Naive thymus-derived CD4-positive, alpha-beta T cell (primary cell): ENCODE results near the gene ATF7IP. TPM values are rescaled to one million over a fixed set of nuclear protein-coding genes. Genes with fewer than 3 reads are reported as not detected.

ENCODE experiments used
- ATAC-seq: fragments of 150-1000 bp; cut with Tn5 transposase; 2 replicates; pipeline ENCODE4 v1.10.0; 2021; ENCODE audit warnings: mild to moderate bottlenecking, moderate library complexity
- CTCF ChIA-PET: fragments of 350-600 bp; sonication (Branson Sonifier 250); formaldehyde crosslinking; loops from one replicate; lab custom pipeline; 2021; ENCODE audit warnings: antibody characterized with exemption; lab: Charles Lee
- POLR2A ChIA-PET: fragments of 350-600 bp; sonication (Branson Sonifier 250); formaldehyde crosslinking; loops from one replicate; lab custom pipeline; 2021; ENCODE audit warnings: antibody characterized with exemption, inconsistent platforms; lab: Charles Lee
- DNase-seq, 9 donors: peaks; one replicate each; pipeline versions ENCODE4 v3.0.0 to v3.0.0-alpha.2; 2020 to 2022; ENCODE audit warnings: mixed read lengths in 1 of 9
- H3K27ac ChIP-seq: one replicate; pipeline ENCODE4 v1.7.0; 2013; ENCODE audit warnings: mild to moderate bottlenecking, low read depth, low read length, moderate library complexity
- H3K27me3 ChIP-seq, 2 donors: one replicate each; pipeline ENCODE4 v1.7.0; 2013; ENCODE audit warnings: low read length in 2 of 2, mild to moderate bottlenecking in 2 of 2, moderate library complexity in 2 of 2; ENCODE audit not compliant: control insufficient read depth in 2 of 2, insufficient read depth in 2 of 2
- H3K36me3 ChIP-seq, 3 experiments: 1 replicate in 2 of 3; 2 replicates in 1 of 3; pipeline ENCODE4 v1.7.0; 2013; ENCODE audit warnings: low read length in 3 of 3, mild to moderate bottlenecking in 3 of 3, moderate library complexity in 1 of 3; ENCODE audit not compliant: insufficient read depth in 3 of 3, control insufficient read depth in 2 of 3
- H3K4me1 ChIP-seq, 2 donors: one replicate each; pipeline ENCODE4 v1.7.0; 2013; ENCODE audit warnings: low read length in 2 of 2, mild to moderate bottlenecking in 2 of 2, moderate library complexity in 1 of 2; ENCODE audit not compliant: control insufficient read depth in 2 of 2, insufficient read depth in 2 of 2
- H3K4me3 ChIP-seq: 2 replicates; pipeline ENCODE4 v1.7.0; 2013; ENCODE audit warnings: mild to moderate bottlenecking, low read length
- H3K9me3 ChIP-seq, 3 experiments: 1 replicate in 2 of 3; 2 replicates in 1 of 3; pipeline ENCODE4 v1.7.0; 2013; ENCODE audit warnings: low read length in 3 of 3; ENCODE audit not compliant: control insufficient read depth in 2 of 3
- H3K27ac Mint-ChIP-seq, 9 donors: one replicate each; pipeline ENCODE4 v1.8.0; 2020 to 2022; ENCODE audit warnings: mixed read lengths in 9 of 9, mild to moderate bottlenecking in 8 of 9, moderate library complexity in 5 of 9, inconsistent platforms in 2 of 9
- H3K27me3 Mint-ChIP-seq, 5 donors: one replicate each; pipeline ENCODE4 v1.8.0; 2021 to 2022; ENCODE audit warnings: mixed read lengths in 5 of 5, mild to moderate bottlenecking in 1 of 5
- H3K36me3 Mint-ChIP-seq, 5 donors: one replicate each; pipeline ENCODE4 v1.8.0; 2020 to 2022; ENCODE audit warnings: mixed read lengths in 5 of 5, mild to moderate bottlenecking in 3 of 5, inconsistent platforms in 1 of 5
- H3K4me1 Mint-ChIP-seq, 7 donors: one replicate each; pipeline ENCODE4 v1.8.0; 2020 to 2022; ENCODE audit warnings: mixed read lengths in 7 of 7, mild to moderate bottlenecking in 3 of 7, inconsistent platforms in 1 of 7
- H3K4me3 Mint-ChIP-seq, 10 donors: one replicate each; pipeline ENCODE4 v1.8.0; 2020 to 2022; ENCODE audit warnings: mild to moderate bottlenecking in 10 of 10, mixed read lengths in 10 of 10, moderate library complexity in 6 of 10, inconsistent platforms in 2 of 10
- H3K9me3 Mint-ChIP-seq, 11 donors: one replicate each; pipeline ENCODE4 v1.8.0; 2020 to 2022; ENCODE audit warnings: mixed read lengths in 11 of 11, mild to moderate bottlenecking in 4 of 11, inconsistent platforms in 1 of 11, moderate library complexity in 1 of 11
- intact Hi-C, 2 donors: fragments of 100-400 bp; cut with micrococcal nuclease; formaldehyde crosslinking; loops; one replicate each; pipeline ENCODE4 v1.15.1; 2023
- polyA plus RNA-seq, 2 donors: library from polyadenylated mRNA; unstranded; fragments of 300-500 nt; fragmentation: Illumina TruSeq; gene quantifications; one replicate each; pipeline ENCODE4 v1.2.3, GENCODE V29; 2021
- total RNA-seq, 6 experiments: library from RNA in 5 of 6; stranded (reverse) in 5 of 6; gene quantifications; 1 replicate in 5 of 6; 2 replicates in 1 of 6; pipeline ENCODE4 v1.2.3 and lab custom pipeline; 2021 to 2026

Gene ATF7IP
- total and polyA plus RNA-seq, 7 experiments from 2014 or later: 92.7 to 181 (median 134) TPM

GRCh38 chr12:14454098-14454907, 88.8 kb downstream of the ATF7IP start:
- no peak overlapping the region for H3K4me3 ChIP-seq
- peaks cover 0 to 20% (median 9%) of the 10 kb centered on the region in 11 donors for H3K9me3 Mint-ChIP-seq
- H3K27me3 Mint-ChIP-seq: no peaks in the 10 kb centered on the region
- H3K4me3 Mint-ChIP-seq: peak overlapping the region in 5 of 10 donors; percentile 1 to 32 (median 3)
- no peaks in the 10 kb centered on the region for H3K27me3 ChIP-seq
- H3K4me1 ChIP-seq: peaks cover 17 to 18% of the 10 kb centered on the region in 2 donors
- peaks cover 30 to 77% (median 71%) of the 10 kb centered on the region in 5 donors for H3K36me3 Mint-ChIP-seq
- H3K4me1 Mint-ChIP-seq: peaks cover 36 to 68% (median 65%) of the 10 kb centered on the region in 7 donors
- no peak overlapping the region for H3K27ac ChIP-seq
- ATAC-seq (peak; percentile 86), DNase-seq (peak in 7 of 9 donors; percentile 5 to 33 (median 25))
- POLR2A ChIA-PET: no interaction called here
- H3K36me3 ChIP-seq: peaks cover 13 to 53% (median 21%) of the 10 kb centered on the region in 3 experiments
- intact Hi-C loops: loop anchor here (1.0 to 5.0 kb wide), 5 partner anchors 37 to 268 kb away; partner anchors contain the start of gene ATF7IP (in 2 of the 2)
- CTCF ChIA-PET: interaction anchor here (0.9 to 3.3 kb wide), 5 partner anchors 9 to 216 kb away, joined by 3 to 11 read pairs (median 3); partner anchors contain the start of gene ATF7IP
- H3K27ac Mint-ChIP-seq: peak overlapping the region; percentile 9 to 83 (median 73)
- no peaks in the 10 kb centered on the region for H3K9me3 ChIP-seq

- Histone ChIP-seq H3K4me3 (no peak overlapping the region), H3K4me1 (peaks cover 5 to 7% of the 10 kb centered on the region in 2 donors), H3K27ac (no peak overlapping the region), H3K9me3 (no peaks in the 10 kb centered on the region), H3K36me3 (peaks cover 20 to 53% (median 36%) of the 10 kb centered on the region in 3 experiments), H3K27me3 (no peaks in the 10 kb centered on the region)
- H3K4me3 Mint-ChIP-seq: no peak overlapping the region
- H3K9me3 Mint-ChIP-seq: no peaks in the 10 kb centered on the region
- DNase-seq (peak in 1 of 9 donors; percentile 14), ATAC-seq (peak; percentile 42)
- ChIA-PET CTCF (no interaction called here), POLR2A (no interaction called here)
- peaks cover 7 to 63% (median 47%) of the 10 kb centered on the region in 5 donors for H3K36me3 Mint-ChIP-seq
- H3K27ac Mint-ChIP-seq: peak overlapping the region in 7 of 9 donors; percentile 17 to 82 (median 70)
- no peaks in the 10 kb centered on the region for H3K27me3 Mint-ChIP-seq
- peaks cover 8 to 55% (median 48%) of the 10 kb centered on the region in 7 donors for H3K4me1 Mint-ChIP-seq
- intact Hi-C loops: no loop called here
Observed at GRCh38 chr12:14460212-14460841, 94.8 kb downstream of the ATF7IP start.

GRCh38 chr12:14471497-14471896, 106.0 kb downstream of the ATF7IP start:
- H3K27ac Mint-ChIP-seq: no peak overlapping the region
- intact Hi-C loops: no loop called here

DNA sequence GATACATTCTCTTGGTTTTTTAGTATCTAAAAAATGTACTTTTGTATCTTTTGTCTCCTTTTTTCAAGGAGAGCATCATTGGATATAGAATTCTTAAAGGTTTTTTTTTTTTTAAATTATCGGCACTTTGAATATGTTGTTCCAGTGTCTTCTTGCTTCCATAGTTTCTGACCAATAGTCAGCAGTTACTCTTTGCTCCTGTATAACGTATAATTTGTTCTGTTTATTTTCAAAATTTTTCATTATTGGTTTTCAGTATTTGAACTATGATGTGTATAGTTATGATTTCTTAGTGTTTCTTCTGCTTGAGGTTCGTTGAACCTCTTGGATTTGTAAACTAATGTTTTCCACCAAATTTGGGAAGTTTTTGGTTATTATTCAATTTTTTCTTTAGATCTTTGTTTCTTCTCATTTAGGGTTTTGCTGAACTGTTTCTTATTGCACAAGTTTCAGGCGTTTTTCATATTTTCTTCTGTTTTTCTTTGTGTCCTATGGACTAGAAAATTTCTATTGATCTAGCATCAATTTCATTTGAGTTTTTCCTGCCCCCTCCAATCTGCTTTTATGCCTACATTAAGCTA, 108.3 kb downstream of the ATF7IP start:
- ATAC-seq (no peak), DNase-seq (peak in 5 of 9 donors; percentile 11 to 36 (median 24))
- H3K4me1 Mint-ChIP-seq: peaks cover 0 to 7% (median 5%) of the 10 kb centered on the region in 7 donors
- intact Hi-C loops: loop anchor here in 1 of 2 donors (2.0 kb wide), 1 partner anchor 15 kb away; no protein-coding TSS in a partner anchor
- peaks cover 0 to 56% (median 27%) of the 10 kb centered on the region in 11 donors for H3K9me3 Mint-ChIP-seq
- peaks cover 22 to 83% (median 74%) of the 10 kb centered on the region in 5 donors for H3K36me3 Mint-ChIP-seq
- Histone ChIP-seq H3K4me1 (peaks cover 0 to under 1% of the 10 kb centered on the region in 2 donors), H3K4me3 (no peak overlapping the region), H3K27me3 (no peaks in the 10 kb centered on the region), H3K27ac (no peak overlapping the region), H3K9me3 (peaks cover 5 to 15% (median 6%) of the 10 kb centered on the region in 3 experiments), H3K36me3 (peaks cover 8 to 61% (median 25%) of the 10 kb centered on the region in 3 experiments)
- H3K4me3 Mint-ChIP-seq: peak overlapping the region in 1 of 10 donors; percentile 18
- peak overlapping the region in 2 of 9 donors; percentile 21 to 62 for H3K27ac Mint-ChIP-seq
- POLR2A ChIA-PET: interaction anchor here (0.9 kb wide), 1 partner anchor 21 kb away, joined by 4 read pairs; no protein-coding TSS in a partner anchor
- no peaks in the 10 kb centered on the region for H3K27me3 Mint-ChIP-seq
- CTCF ChIA-PET: no interaction called here

More at GRCh38 chr12:14471497-14471896, 106.0 kb downstream of the ATF7IP start:
- H3K4me1 Mint-ChIP-seq: peaks cover 0 to 10% (median 5%) of the 10 kb centered on the region in 7 donors
- ChIA-PET CTCF (no interaction called here), POLR2A (no interaction called here)
- peaks cover 22 to 85% (median 82%) of the 10 kb centered on the region in 5 donors for H3K36me3 Mint-ChIP-seq
- peaks cover 5 to 15% (median 6%) of the 10 kb centered on the region in 3 experiments for H3K9me3 ChIP-seq
- peaks cover 0 to 58% (median 27%) of the 10 kb centered on the region in 11 donors for H3K9me3 Mint-ChIP-seq
- no peaks in the 10 kb centered on the region for H3K27me3 Mint-ChIP-seq
- H3K36me3 ChIP-seq: peaks cover 4 to 76% (median 29%) of the 10 kb centered on the region in 3 experiments
- DNase-seq (no peak), ATAC-seq (no peak)
- no peaks in the 10 kb centered on the region for H3K27me3 ChIP-seq
- H3K4me3 ChIP-seq: no peak overlapping the region
- no peak overlapping the region for H3K4me3 Mint-ChIP-seq
- H3K27ac ChIP-seq: no peak overlapping the region
- H3K4me1 ChIP-seq: no peaks in the 10 kb centered on the region

DNA sequence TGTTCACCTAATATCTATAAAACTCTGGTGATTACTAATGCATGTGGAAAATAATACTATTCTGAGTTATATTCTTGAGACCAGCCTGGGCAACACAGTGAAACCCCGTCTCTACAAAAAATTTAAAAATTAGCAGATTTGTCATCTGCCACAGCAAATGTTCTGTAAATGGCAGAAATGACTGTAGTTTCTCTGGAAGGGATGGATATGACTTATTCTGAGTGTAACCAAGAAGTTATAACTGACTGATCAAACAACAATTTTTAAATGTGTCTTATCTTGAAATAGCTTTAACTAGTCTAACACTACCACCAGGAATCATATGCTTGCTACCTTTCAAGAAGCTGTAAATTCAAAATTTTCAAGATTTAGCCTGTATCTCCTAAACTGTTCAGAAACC, 113.5 kb downstream of the ATF7IP start:
- Mint-ChIP-seq H3K27ac (peak overlapping the region in 1 of 9 donors; percentile 14), H3K9me3 (peaks cover 0 to 15% (median 5%) of the 10 kb centered on the region in 11 donors), H3K4me3 (no peak overlapping the region), H3K4me1 (peaks cover 0 to 7% (median 5%) of the 10 kb centered on the region in 7 donors), H3K36me3 (peaks cover 8 to 73% (median 63%) of the 10 kb centered on the region in 5 donors), H3K27me3 (no peaks in the 10 kb centered on the region)
- peaks cover 0 to 6% (median 6%) of the 10 kb centered on the region in 3 experiments for H3K9me3 ChIP-seq
- H3K4me3 ChIP-seq: no peak overlapping the region
- POLR2A ChIA-PET: no interaction called here
- CTCF ChIA-PET: no interaction called here
- no peaks in the 10 kb centered on the region for H3K27me3 ChIP-seq
- ATAC-seq (no peak), DNase-seq (no peak)
- intact Hi-C loops: no loop called here
- H3K36me3 ChIP-seq: peaks cover 15 to 70% (median 45%) of the 10 kb centered on the region in 3 experiments
- no peak overlapping the region for H3K27ac ChIP-seq
- peaks cover 0 to 3% of the 10 kb centered on the region in 2 donors for H3K4me1 ChIP-seq

- H3K27ac ChIP-seq: no peak overlapping the region
- no peaks in the 10 kb centered on the region for H3K27me3 Mint-ChIP-seq
Observed at GRCh38 chr12:14481201-14481600, 115.7 kb downstream of the ATF7IP start.

More at GRCh38 chr12:14481201-14481600, 115.7 kb downstream of the ATF7IP start:
- ChIA-PET POLR2A (interaction anchor here (0.7 to 1.1 kb wide), 2 partner anchors 13 to 191 kb away, joined by 3 read pairs; no protein-coding TSS in a partner anchor), CTCF (no interaction called here)
- peaks cover 23 to 72% (median 39%) of the 10 kb centered on the region in 3 experiments for H3K36me3 ChIP-seq
- H3K4me1 ChIP-seq: peaks cover 0 to 3% of the 10 kb centered on the region in 2 donors
- ATAC-seq (no peak), DNase-seq (no peak)
- Mint-ChIP-seq H3K9me3 (peaks cover 0 to 2% (median 0%) of the 10 kb centered on the region in 11 donors), H3K27ac (peak overlapping the region in 1 of 9 donors; percentile 83), H3K36me3 (peaks cover 14 to 74% (median 55%) of the 10 kb centered on the region in 5 donors), H3K4me3 (no peak overlapping the region), H3K4me1 (peaks cover 0 to 5% (median 2%) of the 10 kb centered on the region in 7 donors)
- H3K27me3 ChIP-seq: no peaks in the 10 kb centered on the region
- H3K4me3 ChIP-seq: no peak overlapping the region
- H3K9me3 ChIP-seq: no peaks in the 10 kb centered on the region
- intact Hi-C loops: no loop called here
